Right lobe of liver (tissue), 6 donors: ENCODE data around the gene ITPA. TPM values are rescaled to one million over a fixed set of nuclear protein-coding genes. Genes with fewer than 3 reads are reported as not detected.

Experiments
- ATAC-seq, 4 donors: fragments of 200-7000 bp; cut with Tn5 transposase; one replicate each; pipeline ENCODE4 v1.9.1; 2020; ENCODE audit warnings: mild to moderate bottlenecking in 4 of 4, moderate library complexity in 4 of 4
- DNase-seq, 3 donors: peaks; one replicate each; pipeline ENCODE4 v3.0.0-alpha.2; 2020
- H3K27ac ChIP-seq, 3 donors: fragments of 200-600 bp; one replicate each; pipeline ENCODE4 v1.8.0; 2022
- H3K27me3 ChIP-seq, 2 donors: fragments of 200-600 bp; one replicate each; pipeline ENCODE4 v1.8.0; 2022
- H3K36me3 ChIP-seq, 4 donors: fragments of 200-600 bp; sonication (generic) in 1 of 4; one replicate each; pipeline versions ENCODE4 v1.5.1 to v1.8.0; 2017 to 2022; ENCODE audit warnings: control low read depth in 1 of 4
- H3K4me1 ChIP-seq, 4 donors: fragments of 200-600 bp; sonication (generic) in 1 of 4; one replicate each; pipeline versions ENCODE4 v1.5.1 to v1.8.0; 2017 to 2022; ENCODE audit warnings: control low read depth in 1 of 4
- H3K4me3 ChIP-seq, 3 donors: fragments of 200-600 bp; one replicate each; pipeline ENCODE4 v1.8.0; 2022
- H3K9me3 ChIP-seq, 4 donors: fragments of 200-600 bp; sonication (generic) in 1 of 4; one replicate each; pipeline versions ENCODE4 v1.5.1 to v1.8.0; 2017 to 2022; ENCODE audit warnings: control low read depth in 1 of 4
- CTCF ChIP-seq, 4 donors: fragments of 200-600 bp in 3 of 4; fragments of 450-650 bp in 1 of 4; IDR thresholded peaks; one replicate each; pipeline versions ENCODE4 v1.5.1 to v1.8.0; 2016 to 2022; ENCODE audit warnings: antibody characterized with exemption in 4 of 4, mild to moderate bottlenecking in 2 of 4
- POLR2A ChIP-seq: fragments of 450-650 bp; IDR thresholded peaks from one replicate; pipeline ENCODE4 v1.6.1; 2017; ENCODE audit warnings: antibody characterized with exemption, mild to moderate bottlenecking
- WGBS: methylation state at CpG from one replicate; pipeline ENCODE4 v1.1.6; 2018; ENCODE audit warnings: low coverage, low lambda C conversion rate; ENCODE audit not compliant: insufficient coverage; ENCODE audit errors: missing lambda C conversion rate; 5-methylcytosine and 5-hydroxymethylcytosine counted together
- intact Hi-C, 2 donors: fragments of 100-400 bp; cut with DNase I; formaldehyde crosslinking; loops; one replicate each; pipeline versions ENCODE4 v1.11.2 to v1.14.1; 2022
- total RNA-seq, 6 experiments: library from RNA; depleted of rRNA in 2 of 6; stranded (reverse); fragments of >200 nt in 2 of 6; fragmentation: NEBNext Ultra II Directional in 3 of 6; extraction: Animal tissue kit (Norgen Biotek cat#: 25700) in 3 of 6; gene quantifications; one replicate each; pipeline versions ENCODE4 v1.1.0 to v1.2.4, GENCODE V29; 2016 to 2023
- donor health status: DM: no; HTN: yes; CAD: no.
- donor health status: DM: no; HTN: no; CAD: no.
- donor health status: DM: no; HTN: no; CAD: no.
- donor health status: DM: no; HTN: yes; CAD: no.
- donor health status: DM: no; HTN: yes; CAD: no.

The ITPA gene
- total RNA-seq, 6 experiments from 2014 or later, result 17.5 to 38.8 (median 26.7) TPM

GRCh38 chr20:3173610-3174441 lies 35.5 kb upstream of the ITPA start:
- intact Hi-C loops, result no loop called here
- peak; percentile 91 to 94 (median 93) for DNase-seq
- Histone ChIP-seq H3K36me3 (no peaks in the 10 kb centered on the region), H3K4me1 (peaks cover 0 to 17% (median 6%) of the 10 kb centered on the region in 4 donors), H3K9me3 (no peaks in the 10 kb centered on the region), H3K27me3 (no peaks in the 10 kb centered on the region), H3K4me3 (peak overlapping the region; percentile 86 to 93 (median 87)), H3K27ac (peak overlapping the region; percentile 74 to 90 (median 79))
- 2% methylated on average over 31 of the region's 84 CpGs for WGBS
- peak; percentile 86 to 95 (median 90) for ATAC-seq
- peak; percentile 53 for TF ChIP-seq POLR2A
- no peak for TF ChIP-seq CTCF (IDR thresholded peaks at IDR 0.05)

GRCh38 chr20:3174442-3175261 lies 34.6 kb upstream of the ITPA start:
- intact Hi-C loops, result no loop called here
- WGBS, result 10% methylated on average over 13 of the region's 13 CpGs
- peak; percentile 4 for TF ChIP-seq POLR2A
- no peak for TF ChIP-seq CTCF (IDR thresholded peaks at IDR 0.05)

DNA sequence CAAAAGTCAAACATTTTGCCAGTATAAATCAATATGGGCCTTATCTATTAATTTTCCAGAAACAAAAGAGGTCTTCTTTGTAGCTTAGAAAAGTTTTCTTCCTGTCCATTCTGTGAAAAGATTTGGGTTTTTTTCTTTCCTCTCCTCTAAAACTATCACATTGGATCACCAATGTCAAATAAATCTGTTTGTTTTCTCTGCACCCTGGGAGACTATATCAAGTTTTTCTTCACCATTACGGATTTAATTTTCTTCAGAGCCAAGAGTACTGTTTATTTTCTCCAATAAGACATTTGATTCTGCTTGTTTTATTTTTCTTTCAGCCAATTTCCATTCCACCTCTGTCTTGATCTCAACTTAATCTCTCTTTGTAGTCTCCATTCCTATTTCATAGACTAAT lies 34.0 kb upstream of the ITPA start:
- intact Hi-C loops, result no loop called here
- TF ChIP-seq POLR2A (no peak), CTCF (IDR thresholded peaks at IDR 0.05) (no peak)
- 5% methylated on average over 1 of the region's 1 CpG for WGBS
- H3K27ac ChIP-seq, result peak overlapping the region in 2 of 3 donors; percentile 79 to 90
- peaks cover 0 to 17% (median 6%) of the 10 kb centered on the region in 4 donors for H3K4me1 ChIP-seq
- no peaks in the 10 kb centered on the region for H3K27me3 ChIP-seq
- DNase-seq (no peak), ATAC-seq (no peak)
- no peaks in the 10 kb centered on the region for H3K36me3 ChIP-seq
- H3K4me3 ChIP-seq, result peak overlapping the region in 2 of 3 donors; percentile 86 to 87
- H3K9me3 ChIP-seq, result no peaks in the 10 kb centered on the region

More at GRCh38 chr20:3174442-3175261, 34.6 kb upstream of the ITPA start:
- DNase-seq (no peak), ATAC-seq (no peak)
- H3K4me1 ChIP-seq, result peaks cover 0 to 17% (median 6%) of the 10 kb centered on the region in 4 donors
- H3K4me3 ChIP-seq, result peak overlapping the region; percentile 86 to 93 (median 87)
- no peaks in the 10 kb centered on the region for H3K36me3 ChIP-seq
- H3K27me3 ChIP-seq, result no peaks in the 10 kb centered on the region
- peak overlapping the region; percentile 74 to 90 (median 79) for H3K27ac ChIP-seq
- no peaks in the 10 kb centered on the region for H3K9me3 ChIP-seq

DNA sequence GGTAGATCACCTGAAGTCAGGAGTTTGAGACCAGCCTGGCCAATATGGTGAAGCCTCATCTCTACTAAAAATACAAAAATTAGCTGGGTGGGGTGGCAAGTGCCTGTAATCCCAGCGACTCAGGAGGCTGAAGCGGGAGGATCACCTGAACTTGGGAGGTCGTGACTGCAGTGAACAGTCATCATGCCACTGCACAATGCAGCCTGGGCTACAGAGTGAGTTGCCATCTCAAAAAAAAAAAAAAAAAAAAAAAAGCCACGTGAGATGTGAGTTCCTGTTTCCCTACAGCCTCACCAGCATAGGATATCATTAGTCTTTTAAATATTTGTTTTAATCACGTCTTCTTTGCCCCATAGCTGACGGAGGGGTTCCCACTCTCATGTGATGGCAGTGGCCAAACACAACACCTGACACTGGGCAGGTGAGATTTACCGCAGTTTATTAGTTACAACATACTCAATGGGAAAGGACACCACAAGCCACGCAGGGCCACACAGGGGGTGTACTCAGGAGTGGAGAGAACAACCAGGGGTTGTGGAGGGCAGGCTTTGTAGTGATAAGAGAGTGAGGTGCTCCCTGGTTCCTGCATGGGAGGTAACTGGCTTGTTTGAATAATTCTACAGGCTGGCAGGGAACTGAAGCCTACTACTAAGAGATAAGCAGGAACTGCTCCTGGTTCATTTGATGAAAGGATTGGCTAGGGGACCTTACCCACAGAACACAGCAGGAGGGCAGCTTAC lies 31.4 kb upstream of the ITPA start:
- Histone ChIP-seq H3K9me3 (no peaks in the 10 kb centered on the region), H3K27ac (no peak overlapping the region), H3K27me3 (no peaks in the 10 kb centered on the region), H3K4me3 (no peak overlapping the region), H3K4me1 (peaks cover 0 to 17% (median 6%) of the 10 kb centered on the region in 4 donors), H3K36me3 (no peaks in the 10 kb centered on the region)
- no peak for DNase-seq
- TF ChIP-seq CTCF (IDR thresholded peaks at IDR 0.05) (no peak), POLR2A (no peak)
- WGBS, result 19% methylated on average over 5 of the region's 8 CpGs
- intact Hi-C loops, result no loop called here
- ATAC-seq, result no peak
